ENCODE data around the gene AFDN. TPM values are rescaled to one million over a fixed set of nuclear protein-coding genes. Genes with fewer than 3 reads are reported as not detected.

Gene AFDN
- total RNA-seq, 2 experiments from 2014 or later, result 45.9 to 46.3 TPM

DNA sequence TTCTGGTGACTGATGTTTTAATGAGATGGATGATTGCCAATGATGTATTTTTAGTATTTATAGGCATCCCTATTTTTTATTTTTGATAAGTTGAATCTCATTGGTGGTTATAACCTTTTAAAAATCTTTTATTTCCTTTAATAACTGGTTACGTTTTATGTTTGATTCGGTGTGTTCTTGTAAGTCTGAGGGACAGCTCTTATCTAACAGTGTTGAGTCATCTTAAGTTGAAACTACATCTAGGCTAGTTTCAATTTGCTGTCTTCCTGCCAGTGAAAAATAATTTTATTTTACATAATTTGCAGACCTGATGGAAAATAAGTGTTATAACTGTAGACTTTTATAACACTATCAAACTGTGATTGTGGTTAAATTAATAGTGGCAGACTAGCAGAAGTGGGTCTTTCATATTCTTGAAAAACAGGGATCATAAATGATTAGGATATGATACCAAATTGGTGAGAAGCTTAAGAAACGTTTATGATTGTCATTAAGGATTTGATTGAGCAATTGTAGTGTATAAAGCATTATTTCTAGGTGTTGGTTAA lies 4.6 kb downstream of the AFDN start:
- peaks cover 4% of the 10 kb centered on the region for H3K36me3 Mint-ChIP-seq (ENCODE audit: low read depth)
- peaks cover 41% of the 10 kb centered on the region for H3K27me3 Mint-ChIP-seq
- ChIA-PET CTCF (interaction anchor here (1.5 to 2.1 kb wide), 2 partner anchors 64 to 480 kb away, joined by 5 to 6 read pairs; no protein-coding TSS in a partner anchor), POLR2A (no interaction called here)
- DNase-seq, result no peak
- H3K4me3 Mint-ChIP-seq, result no peak overlapping the region
- peak overlapping the region; percentile 37 for H3K27ac Mint-ChIP-seq
- H3K4me1 Mint-ChIP-seq, result peaks cover 67% of the 10 kb centered on the region
- H3K9me3 Mint-ChIP-seq, result no peaks in the 10 kb centered on the region

DNA sequence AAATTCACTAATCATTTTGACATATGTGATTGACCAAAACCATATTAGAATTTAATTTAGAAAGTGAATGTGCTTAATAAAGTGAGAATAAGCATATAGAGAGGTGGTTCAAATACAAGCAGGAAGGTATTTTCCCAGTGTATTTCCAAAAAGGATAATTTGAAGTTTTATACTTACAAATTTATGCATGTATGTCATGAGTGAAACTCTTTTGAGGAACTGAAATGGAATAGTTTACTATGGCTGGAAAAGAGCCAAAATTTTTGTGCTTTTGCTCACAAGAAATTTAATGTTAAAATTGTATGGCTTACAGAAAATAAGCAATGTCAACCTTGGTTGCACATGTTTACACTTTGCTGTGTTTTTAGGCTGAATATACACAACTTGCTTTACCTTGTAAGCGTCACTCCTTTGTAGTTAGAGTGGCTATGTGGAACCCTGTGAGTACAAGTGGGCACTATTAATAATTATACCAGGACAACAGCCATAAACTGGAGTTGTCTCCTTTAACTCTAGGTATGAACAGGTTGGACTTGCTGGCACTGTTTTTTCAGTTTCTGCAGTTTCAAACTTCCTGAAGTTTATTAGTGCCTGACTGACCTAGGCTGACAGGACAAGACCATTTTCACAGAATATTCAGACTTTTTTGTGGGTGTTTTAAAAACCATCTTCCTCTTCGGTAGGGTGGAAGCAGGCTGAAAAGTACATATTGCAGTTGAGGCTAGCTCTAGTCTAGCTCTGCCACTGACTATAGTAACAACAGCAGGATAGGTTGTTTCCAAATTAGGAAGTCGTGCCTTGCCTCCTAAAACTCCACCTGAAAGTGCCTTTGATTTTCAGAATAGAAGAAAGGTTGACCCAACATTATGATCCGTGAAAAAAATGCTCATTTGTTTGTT lies 6.0 kb downstream of the AFDN start:
- Mint-ChIP-seq H3K27ac (peak overlapping the region; percentile 60), H3K36me3 (ENCODE audit: low read depth) (peaks cover 3% of the 10 kb centered on the region), H3K9me3 (no peaks in the 10 kb centered on the region), H3K27me3 (peaks cover 38% of the 10 kb centered on the region), H3K4me3 (peak overlapping the region; percentile 56), H3K4me1 (peaks cover 64% of the 10 kb centered on the region)
- DNase-seq, result no peak
- ChIA-PET POLR2A (no interaction called here), CTCF (no interaction called here)

DNA sequence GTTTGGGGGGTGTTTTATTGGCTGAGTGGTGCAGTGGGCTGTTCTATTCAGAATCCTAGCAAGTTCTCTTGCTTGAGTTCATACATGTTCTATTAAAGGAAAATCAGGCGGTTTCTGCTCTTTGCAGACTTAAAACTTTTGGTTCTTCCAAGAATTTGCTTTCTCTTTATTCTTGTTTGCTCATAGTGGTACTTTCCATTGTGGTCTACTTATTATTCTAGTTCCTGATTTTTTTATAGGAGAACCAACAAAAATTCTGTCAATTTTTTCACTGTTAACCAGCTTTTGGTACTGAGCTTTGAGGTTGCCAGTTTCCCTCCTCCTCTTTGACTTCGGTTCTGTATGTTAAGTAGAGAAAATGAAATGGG lies 6.7 kb downstream of the AFDN start:
- H3K4me3 Mint-ChIP-seq, result peak overlapping the region; percentile 56
- H3K4me1 Mint-ChIP-seq, result peaks cover 57% of the 10 kb centered on the region
- H3K36me3 Mint-ChIP-seq (ENCODE audit: low read depth), result no peaks in the 10 kb centered on the region
- POLR2A ChIA-PET, result no interaction called here
- peak overlapping the region; percentile 60 for H3K27ac Mint-ChIP-seq
- H3K9me3 Mint-ChIP-seq, result no peaks in the 10 kb centered on the region
- peaks cover 32% of the 10 kb centered on the region for H3K27me3 Mint-ChIP-seq
- CTCF ChIA-PET, result no interaction called here
- no peak for DNase-seq

DNA sequence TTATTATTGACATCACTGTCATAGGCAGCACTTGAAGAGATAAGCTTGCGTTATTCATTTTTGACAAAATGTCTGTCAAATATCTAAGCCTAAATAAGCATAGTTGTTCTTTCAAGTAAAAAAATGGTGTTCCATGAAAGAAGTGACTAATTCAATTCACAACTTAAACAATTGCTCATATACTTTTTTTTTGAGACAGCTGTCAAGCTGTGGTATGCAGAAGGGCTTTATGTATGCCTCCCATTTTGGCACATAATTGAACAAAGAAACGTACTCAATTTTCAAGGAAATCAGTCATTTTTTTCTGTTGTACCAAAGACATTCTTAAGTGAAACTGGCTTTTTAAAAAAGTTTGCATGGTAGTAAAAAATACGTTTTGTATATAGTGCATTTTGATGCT lies 8.5 kb downstream of the AFDN start:
- H3K9me3 Mint-ChIP-seq, result no peaks in the 10 kb centered on the region
- peaks cover 19% of the 10 kb centered on the region for H3K27me3 Mint-ChIP-seq
- no peak overlapping the region for H3K4me3 Mint-ChIP-seq
- DNase-seq, result no peak
- H3K36me3 Mint-ChIP-seq (ENCODE audit: low read depth), result no peaks in the 10 kb centered on the region
- CTCF ChIA-PET, result no interaction called here
- peaks cover 42% of the 10 kb centered on the region for H3K4me1 Mint-ChIP-seq
- H3K27ac Mint-ChIP-seq, result no peak overlapping the region
- POLR2A ChIA-PET, result interaction anchor here (0.7 kb wide), 1 partner anchor 8 kb away, joined by 3 read pairs; the partner anchor contains the start of gene AFDN

DNA sequence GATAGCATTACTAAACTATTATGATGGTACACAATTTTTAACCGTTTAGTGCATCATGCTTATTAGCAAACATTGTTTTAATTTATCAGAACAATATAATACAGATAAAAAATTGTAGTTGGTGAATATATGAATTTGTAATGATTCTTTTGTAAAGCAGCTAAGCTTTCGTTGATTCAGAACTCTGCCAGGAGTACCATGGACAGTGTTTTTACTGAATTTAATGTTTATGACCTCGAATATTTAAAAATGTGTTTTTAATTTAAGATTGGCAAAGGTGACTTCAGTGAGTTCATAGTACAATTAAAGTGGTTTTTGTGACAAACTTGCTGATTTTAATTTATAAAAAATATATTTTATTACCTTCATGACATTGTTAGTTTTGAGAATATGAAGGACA lies 10.0 kb downstream of the AFDN start:
- ChIA-PET POLR2A (no interaction called here), CTCF (no interaction called here)
- Mint-ChIP-seq H3K27ac (no peak overlapping the region), H3K9me3 (no peaks in the 10 kb centered on the region), H3K4me1 (peaks cover 29% of the 10 kb centered on the region), H3K4me3 (no peak overlapping the region), H3K27me3 (peaks cover 11% of the 10 kb centered on the region), H3K36me3 (ENCODE audit: low read depth) (no peaks in the 10 kb centered on the region)
- DNase-seq, result no peak

DNA sequence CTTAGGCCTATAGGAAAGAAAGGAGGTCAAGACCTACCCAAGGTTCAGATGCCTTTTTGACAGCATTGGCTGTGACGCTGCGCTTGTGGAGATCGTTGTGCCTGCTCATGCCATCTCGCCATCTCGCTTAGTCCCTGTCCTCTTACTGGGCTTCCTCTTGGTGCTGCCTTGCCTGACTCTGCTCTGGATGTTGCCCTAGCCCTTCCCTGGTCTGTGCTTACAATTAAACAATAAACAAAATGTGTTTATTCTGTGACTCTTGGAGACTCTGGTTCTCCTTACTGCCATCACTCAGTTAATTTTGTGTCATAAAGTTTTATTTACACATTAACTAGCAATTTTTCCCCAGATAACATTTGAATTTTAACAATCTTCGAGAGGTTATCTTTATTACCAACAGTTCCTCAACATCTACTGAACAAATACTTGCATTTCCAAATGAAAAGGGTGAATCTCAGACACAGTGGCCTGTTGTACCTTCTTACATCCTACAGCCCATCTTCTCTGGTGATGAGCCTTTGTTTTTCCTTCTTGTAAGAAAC lies 11.6 kb downstream of the AFDN start:
- peaks cover 9% of the 10 kb centered on the region for H3K27me3 Mint-ChIP-seq
- no peaks in the 10 kb centered on the region for H3K36me3 Mint-ChIP-seq (ENCODE audit: low read depth)
- CTCF ChIA-PET, result no interaction called here

DNA sequence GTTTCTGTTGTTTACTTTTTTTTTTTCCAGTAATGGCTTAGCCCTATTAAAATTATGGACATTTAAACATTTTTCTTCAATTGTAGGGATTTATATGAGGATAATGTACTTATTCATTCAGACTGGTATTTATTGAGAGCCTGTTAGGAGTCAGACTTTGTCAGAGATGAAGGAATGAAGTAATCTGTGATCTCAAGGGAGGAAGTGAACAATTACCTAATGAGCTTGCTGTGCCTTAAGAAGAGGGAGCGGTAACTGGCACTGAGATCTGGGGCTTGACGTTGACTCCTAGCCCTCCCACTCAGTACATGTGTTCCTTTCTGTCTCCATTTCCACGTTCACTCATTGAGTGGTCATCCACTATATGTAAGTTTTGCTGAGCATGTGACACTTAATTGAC lies 12.6 kb downstream of the AFDN start:
- no peak overlapping the region for H3K4me3 Mint-ChIP-seq
- no peaks in the 10 kb centered on the region for H3K9me3 Mint-ChIP-seq
- ChIA-PET POLR2A (interaction anchor here (1.0 to 1.1 kb wide), 2 partner anchors 11 to 14 kb away, joined by 3 to 4 read pairs; no protein-coding TSS in a partner anchor), CTCF (no interaction called here)
- DNase-seq, result no peak
- peaks cover 6% of the 10 kb centered on the region for H3K27me3 Mint-ChIP-seq
- peaks cover 8% of the 10 kb centered on the region for H3K4me1 Mint-ChIP-seq
- H3K27ac Mint-ChIP-seq, result no peak overlapping the region
- H3K36me3 Mint-ChIP-seq (ENCODE audit: low read depth), result no peaks in the 10 kb centered on the region

More for the DNA sequence above, 11.6 kb downstream of the AFDN start:
- H3K9me3 Mint-ChIP-seq, result no peaks in the 10 kb centered on the region
- no peak overlapping the region for H3K4me3 Mint-ChIP-seq
- peaks cover 14% of the 10 kb centered on the region for H3K4me1 Mint-ChIP-seq
- POLR2A ChIA-PET, result no interaction called here
- H3K27ac Mint-ChIP-seq, result no peak overlapping the region
- DNase-seq, result no peak

DNA sequence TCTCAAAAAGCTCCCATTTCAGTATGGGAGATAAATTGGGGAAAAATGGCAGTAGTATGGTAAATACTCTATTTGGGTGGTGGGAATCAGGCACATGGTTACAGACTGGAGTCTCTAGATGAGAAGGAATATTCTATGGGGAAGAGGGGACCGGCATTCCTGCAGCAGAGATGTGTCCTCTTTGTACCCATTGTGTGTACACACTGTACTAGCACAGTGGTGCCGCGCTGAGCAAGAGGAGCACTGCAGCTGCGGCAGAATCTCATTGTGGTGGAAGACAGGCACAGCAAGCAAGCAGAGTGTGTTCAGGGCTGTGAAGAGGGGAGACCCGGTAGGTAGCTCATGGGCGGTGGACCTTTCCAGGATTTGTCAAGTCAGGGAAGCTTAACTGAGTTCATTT lies 13.0 kb downstream of the AFDN start:
- Mint-ChIP-seq H3K4me1 (peaks cover 7% of the 10 kb centered on the region), H3K27ac (no peak overlapping the region), H3K4me3 (no peak overlapping the region), H3K36me3 (ENCODE audit: low read depth) (no peaks in the 10 kb centered on the region), H3K27me3 (peaks cover 6% of the 10 kb centered on the region), H3K9me3 (no peaks in the 10 kb centered on the region)
- no peak for DNase-seq
- ChIA-PET CTCF (no interaction called here), POLR2A (interaction anchor here (1.0 to 1.1 kb wide), 2 partner anchors 12 to 13 kb away, joined by 3 to 4 read pairs; no protein-coding TSS in a partner anchor)

DNA sequence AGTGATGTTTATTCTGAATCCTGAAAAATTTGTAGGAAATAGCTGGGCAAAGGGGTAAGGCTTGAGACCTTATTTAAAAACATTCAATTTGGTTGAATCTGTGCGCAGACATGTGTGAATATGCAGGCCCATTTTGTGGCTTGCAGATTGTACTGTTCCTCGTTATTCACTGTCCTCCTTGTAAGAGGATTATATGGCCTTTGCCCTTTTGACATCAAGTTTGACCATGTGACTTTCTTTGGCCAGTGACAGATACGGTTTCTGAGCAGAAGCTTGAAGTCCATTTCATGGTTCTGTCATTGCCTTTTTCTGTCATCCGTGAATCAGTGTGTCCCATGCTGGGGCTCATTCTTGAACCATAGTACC lies 13.4 kb downstream of the AFDN start:
- DNase-seq, result no peak
- Mint-ChIP-seq H3K4me1 (peaks cover 4% of the 10 kb centered on the region), H3K4me3 (no peak overlapping the region), H3K27me3 (peaks cover 4% of the 10 kb centered on the region), H3K27ac (no peak overlapping the region), H3K36me3 (ENCODE audit: low read depth) (no peaks in the 10 kb centered on the region), H3K9me3 (no peaks in the 10 kb centered on the region)
- CTCF ChIA-PET, result no interaction called here
- POLR2A ChIA-PET, result interaction anchor here (1.0 to 1.1 kb wide), 2 partner anchors 12 to 13 kb away, joined by 3 to 4 read pairs; no protein-coding TSS in a partner anchor

DNA sequence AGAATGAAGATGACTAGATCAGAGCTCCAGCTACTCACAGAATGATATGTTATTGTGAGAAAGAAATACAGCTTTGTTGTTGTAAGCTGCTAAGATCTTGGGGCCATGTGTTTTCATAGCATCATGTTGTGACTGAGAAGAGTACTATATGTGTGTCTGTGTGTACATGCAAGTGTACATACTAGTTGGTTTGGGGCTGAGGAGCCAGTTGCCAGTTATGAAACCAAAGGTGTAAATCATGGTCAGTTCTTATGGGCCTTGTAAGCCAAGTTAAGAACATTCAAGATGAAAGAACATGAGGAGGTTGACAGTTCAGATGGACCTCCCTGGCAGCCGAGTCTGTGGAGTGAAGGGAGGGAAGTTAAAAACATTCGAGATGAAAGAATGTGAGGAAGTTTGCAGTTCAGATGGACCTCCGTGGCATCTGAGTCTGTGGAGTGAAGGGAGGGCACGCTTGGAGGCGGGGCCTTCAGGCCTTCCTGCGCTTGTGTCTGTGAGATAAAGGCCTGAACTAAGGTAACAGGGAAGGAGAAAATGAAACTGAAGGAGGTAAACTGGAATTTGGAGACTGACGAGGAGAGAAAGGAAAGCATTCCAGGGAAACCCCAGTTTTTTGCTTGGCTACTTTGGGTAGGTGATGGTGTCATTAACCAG lies 13.9 kb downstream of the AFDN start:
- no peak overlapping the region for H3K27ac Mint-ChIP-seq
- no peak overlapping the region for H3K4me3 Mint-ChIP-seq
- ChIA-PET CTCF (no interaction called here), POLR2A (interaction anchor here (1.0 to 1.1 kb wide), 2 partner anchors 12 to 13 kb away, joined by 3 to 4 read pairs; no protein-coding TSS in a partner anchor)
- H3K27me3 Mint-ChIP-seq, result peaks cover 2% of the 10 kb centered on the region
- H3K9me3 Mint-ChIP-seq, result no peaks in the 10 kb centered on the region
- no peak for DNase-seq
- H3K4me1 Mint-ChIP-seq, result peaks cover 2% of the 10 kb centered on the region
- no peaks in the 10 kb centered on the region for H3K36me3 Mint-ChIP-seq (ENCODE audit: low read depth)

DNA sequence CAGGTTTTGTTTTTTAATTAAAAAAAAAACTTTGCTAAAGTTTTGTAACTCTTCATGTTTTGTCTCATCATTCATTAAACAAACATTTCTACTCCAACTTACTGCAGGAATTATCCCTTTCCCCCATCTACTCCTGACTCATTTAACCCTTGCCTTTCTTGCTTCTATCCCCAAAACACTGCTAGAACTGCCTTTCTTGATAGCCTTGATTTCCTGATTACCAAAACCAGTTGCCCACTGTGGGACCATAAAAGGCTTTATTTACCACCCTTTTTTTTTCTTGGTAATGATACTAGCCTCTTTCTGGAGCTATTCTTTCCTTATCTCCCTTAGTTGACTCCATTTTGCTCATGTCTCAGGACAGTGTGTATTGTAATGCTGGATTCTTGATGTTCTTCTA lies 15.3 kb downstream of the AFDN start:
- H3K4me1 Mint-ChIP-seq, result no peaks in the 10 kb centered on the region

DNA sequence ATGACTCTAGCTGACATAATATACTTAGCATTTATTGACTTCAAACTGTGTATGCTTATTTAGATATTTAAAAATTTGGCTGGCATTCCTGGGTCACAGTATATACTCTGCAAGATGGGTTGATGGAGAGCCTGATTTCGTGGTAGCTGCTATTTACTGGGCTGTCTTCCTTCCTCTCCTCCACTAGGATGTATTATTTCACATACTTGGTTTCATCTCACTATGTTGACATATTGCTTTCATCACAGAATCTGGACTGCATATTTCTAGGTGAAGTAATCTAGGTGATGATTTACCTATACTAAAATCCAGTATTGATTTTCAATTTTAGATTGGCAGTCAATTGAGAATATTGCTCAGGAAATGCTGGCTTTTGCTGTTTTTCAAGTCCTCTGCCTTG lies 15.7 kb downstream of the AFDN start:
- POLR2A ChIA-PET, result no interaction called here
- Mint-ChIP-seq H3K27ac (no peak overlapping the region), H3K27me3 (peaks cover 4% of the 10 kb centered on the region), H3K4me1 (no peaks in the 10 kb centered on the region), H3K36me3 (ENCODE audit: low read depth) (no peaks in the 10 kb centered on the region), H3K9me3 (no peaks in the 10 kb centered on the region), H3K4me3 (no peak overlapping the region)
- CTCF ChIA-PET, result interaction anchor here (1.0 kb wide), 1 partner anchor 54 kb away, joined by 3 read pairs; no protein-coding TSS in a partner anchor
- no peak for DNase-seq

More for the DNA sequence above, 15.3 kb downstream of the AFDN start:
- POLR2A ChIA-PET, result no interaction called here
- H3K9me3 Mint-ChIP-seq, result no peaks in the 10 kb centered on the region
- no peak overlapping the region for H3K27ac Mint-ChIP-seq
- CTCF ChIA-PET, result interaction anchor here (1.0 kb wide), 1 partner anchor 55 kb away, joined by 3 read pairs; no protein-coding TSS in a partner anchor
- H3K36me3 Mint-ChIP-seq (ENCODE audit: low read depth), result no peaks in the 10 kb centered on the region
- peaks cover 2% of the 10 kb centered on the region for H3K27me3 Mint-ChIP-seq
- no peak for DNase-seq
- no peak overlapping the region for H3K4me3 Mint-ChIP-seq

DNA sequence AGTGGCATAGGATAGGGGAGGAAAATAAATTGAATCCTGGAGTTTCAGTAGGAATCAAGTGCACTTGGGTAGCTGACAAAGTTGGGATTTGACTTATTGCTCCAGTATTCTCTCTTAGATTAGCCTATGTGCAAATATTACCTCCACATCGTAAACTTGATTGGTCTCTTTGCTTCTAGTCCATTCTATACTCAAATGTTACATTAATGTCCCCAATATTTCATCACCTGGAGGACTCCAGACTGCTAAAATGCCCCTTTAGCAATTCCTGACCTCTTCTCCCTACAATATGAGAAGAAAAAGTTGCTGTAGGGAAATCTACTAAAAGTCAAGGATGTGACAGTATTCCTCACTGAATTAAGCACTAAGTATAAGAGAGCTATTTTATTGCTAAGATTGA lies 16.3 kb downstream of the AFDN start:
- H3K9me3 Mint-ChIP-seq, result no peaks in the 10 kb centered on the region
- H3K27me3 Mint-ChIP-seq, result peaks cover 4% of the 10 kb centered on the region
- no peak for DNase-seq
- no peak overlapping the region for H3K27ac Mint-ChIP-seq
- CTCF ChIA-PET, result interaction anchor here (1.0 kb wide), 1 partner anchor 54 kb away, joined by 3 read pairs; no protein-coding TSS in a partner anchor
- no peaks in the 10 kb centered on the region for H3K36me3 Mint-ChIP-seq (ENCODE audit: low read depth)
- H3K4me3 Mint-ChIP-seq, result no peak overlapping the region
- POLR2A ChIA-PET, result interaction anchor here (0.5 kb wide), 1 partner anchor 13 kb away, joined by 3 read pairs; no protein-coding TSS in a partner anchor
- no peaks in the 10 kb centered on the region for H3K4me1 Mint-ChIP-seq

Measured in activated CD4-positive, alpha-beta memory T cell treated with anti-CD3 and anti-CD28 coated beads, Interleukin-2, amount 10 ng/mL, durations not matched to agents 7 days and 5 days (primary cell).